IMR-90 (cell line): ENCODE measurements around the gene ABCC4. TPM values are rescaled to one million over a fixed set of nuclear protein-coding genes. Genes with fewer than 3 reads are reported as not detected.

Experiments used
- ATAC-seq: fragments of 200-7000 bp; cut with Tn5 transposase; 2 replicates; pipeline ENCODE4 v1.9.1; 2020; ENCODE audit warnings: low read depth, mild to moderate bottlenecking, moderate library complexity
- BruUV-seq: library from RNA; stranded (reverse); fragments of 400-500 nt; replicated peaks from 2 replicates; lab custom pipeline; 2021; lab: Mats Ljungman, UMichigan
- CTCF ChIA-PET: fragments of 300-600 bp; formaldehyde crosslinking; extraction: SDS; loops from one replicate; lab custom pipeline; 2021; ENCODE audit warnings: antibody characterized with exemption; lab: Yijun Ruan, JAX
- POLR2A ChIA-PET: fragments of 300-600 bp; sonication (Branson Sonifier 250); formaldehyde crosslinking; loops from one replicate; lab custom pipeline; 2022; ENCODE audit warnings: antibody characterized with exemption; ENCODE audit not compliant: unreplicated experiment; lab: Charles Lee
- DNase-seq: peaks from one replicate; pipeline ENCODE4 v3.0.0; 2013
- H2AFZ ChIP-seq: replicated peaks from 2 replicates; pipeline ENCODE3; 2013; ENCODE audit warnings: low read length, mild to moderate bottlenecking; ENCODE audit not compliant: poor library complexity
- H2AK5ac ChIP-seq: 2 replicates; pipeline ENCODE4 v1.6.1; 2013; ENCODE audit warnings: low read depth, low read length, inconsistent platforms
- H2AK9ac ChIP-seq: replicated peaks from 2 replicates; pipeline ENCODE3; 2013; ENCODE audit warnings: mild to moderate bottlenecking, low read depth, low read length, moderate library complexity; ENCODE audit not compliant: poor library complexity
- H2BK120ac ChIP-seq: 2 replicates; pipeline ENCODE4 v1.6.1; 2013; ENCODE audit warnings: low read depth, low read length, inconsistent platforms
- H2BK15ac ChIP-seq: 3 replicates; pipeline ENCODE4 v1.6.1; 2013; ENCODE audit warnings: low read depth, low read length, inconsistent platforms
- H2BK20ac ChIP-seq: 2 replicates; pipeline ENCODE4 v1.6.1; 2013; ENCODE audit warnings: low read depth, mild to moderate bottlenecking, inconsistent platforms, low read length, moderate library complexity
- H2BK5ac ChIP-seq: 2 replicates; pipeline ENCODE4 v1.6.1; 2013; ENCODE audit warnings: mild to moderate bottlenecking, low read depth, low read length, inconsistent platforms; ENCODE audit not compliant: poor library complexity, severe bottlenecking
- H3K14ac ChIP-seq: replicated peaks from 2 replicates; pipeline ENCODE4 v1.6.1; 2013; ENCODE audit warnings: low read depth, low read length, inconsistent platforms
- H3K18ac ChIP-seq: 2 replicates; pipeline ENCODE4 v1.6.1; 2013; ENCODE audit warnings: low read depth, low read length, control low read depth
- H3K23ac ChIP-seq: 2 replicates; pipeline ENCODE4 v1.6.1; 2013; ENCODE audit warnings: low read depth, low read length, inconsistent platforms
- H3K27ac ChIP-seq: 2 replicates; pipeline ENCODE4 v1.5.1; 2013; ENCODE audit warnings: mild to moderate bottlenecking, control low read depth, low read length; ENCODE audit not compliant: insufficient read depth
- H3K27me3 ChIP-seq: 2 replicates; pipeline ENCODE4 v1.6.1; 2013; ENCODE audit warnings: low read length; ENCODE audit not compliant: control insufficient read depth, insufficient read depth
- H3K36me3 ChIP-seq: 2 replicates; pipeline ENCODE4 v1.6.1; 2013; ENCODE audit warnings: low read length, mixed read lengths; ENCODE audit not compliant: control insufficient read depth, insufficient read depth
- H3K4ac ChIP-seq: 2 replicates; pipeline ENCODE4 v1.6.1; 2013; ENCODE audit warnings: low read depth, low read length, inconsistent platforms
- H3K4me1 ChIP-seq: 2 replicates; pipeline ENCODE4 v1.6.1; 2013; ENCODE audit warnings: low read length, mixed read lengths; ENCODE audit not compliant: control insufficient read depth, insufficient read depth
- H3K4me2 ChIP-seq: 2 replicates; pipeline ENCODE4 v1.6.1; 2013; ENCODE audit warnings: low read depth, mild to moderate bottlenecking, control low read depth, low read length, moderate library complexity
- H3K4me3 ChIP-seq: 2 replicates; pipeline ENCODE4 v1.5.1; 2013; ENCODE audit warnings: low read depth, mild to moderate bottlenecking, control low read depth, low read length, moderate library complexity; ENCODE audit not compliant: insufficient read depth
- H3K56ac ChIP-seq: 2 replicates; pipeline ENCODE4 v1.6.1; 2013; ENCODE audit warnings: low read length, inconsistent platforms; ENCODE audit not compliant: insufficient read depth; ENCODE audit errors: extremely low read depth
- H3K79me1 ChIP-seq, 2 experiments: 2 replicates each; pipeline ENCODE4 v1.6.1; 2013; ENCODE audit warnings: low read length in 2 of 2, inconsistent platforms in 1 of 2, low read depth in 1 of 2
- H3K9ac ChIP-seq: 2 replicates; pipeline ENCODE4 v1.6.1; 2013; ENCODE audit warnings: low read depth, low read length, control low read depth
- H3K9me1 ChIP-seq: 2 replicates; pipeline ENCODE4 v1.6.1; 2013; ENCODE audit warnings: low read length, inconsistent platforms; ENCODE audit not compliant: insufficient read depth
- H3K9me3 ChIP-seq: 2 replicates; pipeline ENCODE4 v1.6.1; 2013; ENCODE audit warnings: low read length; ENCODE audit not compliant: control insufficient read depth, insufficient read depth
- H4K20me1 ChIP-seq: 2 replicates; pipeline ENCODE4 v1.6.1; 2013; ENCODE audit warnings: low read length, inconsistent platforms; ENCODE audit not compliant: insufficient read depth
- H4K5ac ChIP-seq: 2 replicates; pipeline ENCODE4 v1.6.1; 2013; ENCODE audit warnings: mild to moderate bottlenecking, low read depth, low read length, control low read depth
- H4K8ac ChIP-seq, 2 experiments: 2 replicates each; pipeline ENCODE4 v1.6.1; 2013; ENCODE audit warnings: low read depth in 2 of 2, low read length in 2 of 2, control low read depth in 1 of 2, inconsistent platforms in 1 of 2
- H4K91ac ChIP-seq: 2 replicates; pipeline ENCODE4 v1.6.1; 2013; ENCODE audit warnings: low read depth, low read length, inconsistent platforms; ENCODE audit not compliant: insufficient read depth
- BHLHE40 ChIP-seq: fragments of 150-350 bp; IDR thresholded peaks from 2 replicates; pipeline ENCODE4 v1.6.1; 2016; ENCODE audit warnings: mild to moderate bottlenecking, low read depth, low read length
- CEBPB ChIP-seq: IDR thresholded peaks from 2 replicates; pipeline ENCODE4 v1.6.1; 2012; ENCODE audit warnings: low read depth, low read length, improper control_type of control experiment
- CHD1 ChIP-seq: IDR thresholded peaks from 2 replicates; pipeline ENCODE4 v1.6.1; 2012; ENCODE audit warnings: low read depth, low read length, improper control_type of control experiment
- CTCF ChIP-seq: conservative IDR thresholded peaks from 2 replicates; pipeline ENCODE4 v1.5.1; 2012; ENCODE audit warnings: mild to moderate bottlenecking, low read depth, low read length, improper control_type of control experiment
- MAFK ChIP-seq: IDR thresholded peaks from 2 replicates; pipeline ENCODE4 v1.6.1; 2012; ENCODE audit warnings: low read depth, low read length, improper control_type of control experiment
- MAZ ChIP-seq: IDR thresholded peaks from 2 replicates; pipeline ENCODE4 v1.6.1; 2012; ENCODE audit warnings: low read depth, mild to moderate bottlenecking, low read length, improper control_type of control experiment, moderate library complexity, borderline replicate concordance
- NFE2L2 ChIP-seq: fragments of 150-350 bp; IDR thresholded peaks from 2 replicates; pipeline ENCODE4 v1.6.1; 2016; ENCODE audit warnings: low read depth, mild to moderate bottlenecking, low read length
- POLR2A ChIP-seq: IDR thresholded peaks from 2 replicates; pipeline ENCODE4 v1.6.1; 2012; ENCODE audit warnings: mild to moderate bottlenecking, low read depth, low read length
- RAD21 ChIP-seq: IDR thresholded peaks from 2 replicates; pipeline ENCODE4 v1.6.1; 2012; ENCODE audit warnings: low read length, improper control_type of control experiment
- WGBS, 2 experiments: methylation state at CpG; one replicate each; pipeline versions ENCODE4 v1.1.5 to v1.1.7; 2013; ENCODE audit warnings: missing lambda C conversion rate in 2 of 2; ENCODE audit not compliant: insufficient read length in 1 of 2; ENCODE audit errors: extremely low coverage in 2 of 2; 5-methylcytosine and 5-hydroxymethylcytosine counted together
- dilution Hi-C: fragments of 300-500 bp; cut with HindIII; formaldehyde crosslinking; loops from one replicate; pipeline ENCODE4 v1.14.3; 2018; ENCODE audit warnings: low sequenced_read_pairs; ENCODE audit not compliant: unreplicated experiment
- in situ Hi-C: fragments of 300-500 bp; cut with MboI; formaldehyde crosslinking; loops from 3 replicates; pipeline ENCODE4 v1.14.3; 2019; ENCODE audit warnings: low sequenced_read_pairs, inconsistent platforms, mixed read lengths
- intact Hi-C: fragments of 100-400 bp; cut with micrococcal nuclease; formaldehyde crosslinking; loops from 2 replicates; pipeline ENCODE4 v1.10.0; 2022
- polyA plus RNA-seq, 3 experiments: library from polyadenylated mRNA; depleted of rRNA; stranded (reverse); fragments of >200 nt; gene quantifications; 2 replicates each; pipeline ENCODE4 v1.2.3, GENCODE V29; 2012; ENCODE audit warnings: low replicate concordance in 1 of 3
- total RNA-seq: library from RNA; depleted of rRNA; stranded (reverse); fragments of >200 nt; gene quantifications from 2 replicates; pipeline ENCODE4 v1.2.3, GENCODE V29; 2012
- TF ChIP-seq, protein P1 (sequence below): fragments of 150-350 bp; IDR thresholded peaks from 2 replicates; pipeline ENCODE4 v1.6.1; 2017; ENCODE audit warnings: mild to moderate bottlenecking, antibody characterized with exemption, low read length, low read depth

The ABCC4 gene
- total and polyA plus RNA-seq, 2 of the 4 experiments (the other 2 are of a cell fraction): 16.6 to 41.4 TPM

- CTCF ChIA-PET: no interaction called here
- H4K8ac ChIP-seq: no peak overlapping the region
- H2BK120ac ChIP-seq: no peak overlapping the region
- H4K5ac ChIP-seq: no peak overlapping the region
- H2BK20ac ChIP-seq: no peak overlapping the region
- peaks cover 8 to 24% of the 10 kb centered on the region in 2 experiments; a peak in 3 of 4 replicates for H3K79me1 ChIP-seq
- DNase-seq (no peak), ATAC-seq (no peak)
- no peak overlapping the region for H3K56ac ChIP-seq
- no peak overlapping the region for H2BK15ac ChIP-seq
- intact Hi-C loops: no loop called here
- no peak overlapping the region for H3K4me2 ChIP-seq
- H4K91ac ChIP-seq: no peak overlapping the region
- no peak overlapping the region for H3K4me3 ChIP-seq
- no peak overlapping the region for H3K18ac ChIP-seq
- H3K4ac ChIP-seq: no peak overlapping the region
- dilution Hi-C loops: no loop called here
- no peak overlapping the region for H3K27ac ChIP-seq
- peaks cover 8% of the 10 kb centered on the region; the same call in 1 of the 2 replicates for H4K20me1 ChIP-seq
- TF ChIP-seq CTCF: no peak
- TF ChIP-seq BHLHE40: no peak
- TF ChIP-seq RAD21: no peak
- TF ChIP-seq, protein P1, sequence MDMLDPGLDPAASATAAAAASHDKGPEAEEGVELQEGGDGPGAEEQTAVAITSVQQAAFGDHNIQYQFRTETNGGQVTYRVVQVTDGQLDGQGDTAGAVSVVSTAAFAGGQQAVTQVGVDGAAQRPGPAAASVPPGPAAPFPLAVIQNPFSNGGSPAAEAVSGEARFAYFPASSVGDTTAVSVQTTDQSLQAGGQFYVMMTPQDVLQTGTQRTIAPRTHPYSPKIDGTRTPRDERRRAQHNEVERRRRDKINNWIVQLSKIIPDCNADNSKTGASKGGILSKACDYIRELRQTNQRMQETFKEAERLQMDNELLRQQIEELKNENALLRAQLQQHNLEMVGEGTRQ: no peak
- TF ChIP-seq MAZ: no peak
- no peak for TF ChIP-seq MAFK
- no peak for TF ChIP-seq CHD1
- no peak for TF ChIP-seq CEBPB
- TF ChIP-seq NFE2L2: no peak
- TF ChIP-seq POLR2A: no peak
- no peak overlapping the region for H3K9ac ChIP-seq
- no peak overlapping the region for H2AFZ ChIP-seq
- in situ Hi-C loops: no loop called here
- BruUV-seq: no TSS peak
- H3K36me3 ChIP-seq: peaks cover 9% of the 10 kb centered on the region
- no peak overlapping the region for H3K23ac ChIP-seq
- no peak overlapping the region for H2AK9ac ChIP-seq
- no peak overlapping the region for H3K14ac ChIP-seq
- H3K9me3 ChIP-seq: no peaks in the 10 kb centered on the region
- POLR2A ChIA-PET: no interaction called here
- H3K9me1 ChIP-seq: peaks cover 10% of the 10 kb centered on the region
- peaks cover 2% of the 10 kb centered on the region; the same call in 1 of the 2 replicates for H3K4me1 ChIP-seq
- H3K27me3 ChIP-seq: no peaks in the 10 kb centered on the region
- no peak overlapping the region for H2BK5ac ChIP-seq
- WGBS, 2 experiments: no CpG with 5 or more reads among the region's 3 CpGs
- no peak overlapping the region for H2AK5ac ChIP-seq
These were observed 209.5 kb downstream of the ABCC4 start for GRCh38 chr13:95091755-95092154.
